Activated naive CD8-positive, alpha-beta T cell treated with anti-CD3 and anti-CD28 coated beads for 36 hours (primary cell): ENCODE results near the gene COL4A2. TPM values are rescaled to one million over a fixed set of nuclear protein-coding genes. Genes with fewer than 3 reads are reported as not detected.
"Not testable (repeated sequence)": the region's sequence is repeated elsewhere in the genome, so short reads cannot be mapped to it uniquely, and the experiment has no call there.

Experiments used
- DNase-seq: peaks from one replicate; pipeline ENCODE4 v3.0.0; 2021
- H3K27ac Mint-ChIP-seq: one replicate; pipeline ENCODE4 v1.8.0; 2022; ENCODE audit warnings: mild to moderate bottlenecking, moderate library complexity, mixed read lengths
- H3K27me3 Mint-ChIP-seq: one replicate; pipeline ENCODE4 v1.8.0; 2022; ENCODE audit warnings: mild to moderate bottlenecking, mixed read lengths
- H3K36me3 Mint-ChIP-seq: one replicate; pipeline ENCODE4 v1.8.0; 2021; ENCODE audit warnings: mild to moderate bottlenecking, mixed read lengths
- H3K4me1 Mint-ChIP-seq: one replicate; pipeline ENCODE4 v1.8.0; 2021; ENCODE audit warnings: mixed read lengths
- H3K4me3 Mint-ChIP-seq: one replicate; pipeline ENCODE4 v1.8.0; 2022; ENCODE audit warnings: mild to moderate bottlenecking, moderate library complexity, mixed read lengths
- H3K9me3 Mint-ChIP-seq: one replicate; pipeline ENCODE4 v1.8.0; 2022; ENCODE audit warnings: mixed read lengths
- total RNA-seq, 2 experiments: library from RNA; stranded (reverse); gene quantifications; one replicate each; pipeline ENCODE4 v1.2.3, GENCODE V29; 2021

The COL4A2 gene
- total RNA-seq, 2 experiments from 2014 or later: not detected

DNA sequence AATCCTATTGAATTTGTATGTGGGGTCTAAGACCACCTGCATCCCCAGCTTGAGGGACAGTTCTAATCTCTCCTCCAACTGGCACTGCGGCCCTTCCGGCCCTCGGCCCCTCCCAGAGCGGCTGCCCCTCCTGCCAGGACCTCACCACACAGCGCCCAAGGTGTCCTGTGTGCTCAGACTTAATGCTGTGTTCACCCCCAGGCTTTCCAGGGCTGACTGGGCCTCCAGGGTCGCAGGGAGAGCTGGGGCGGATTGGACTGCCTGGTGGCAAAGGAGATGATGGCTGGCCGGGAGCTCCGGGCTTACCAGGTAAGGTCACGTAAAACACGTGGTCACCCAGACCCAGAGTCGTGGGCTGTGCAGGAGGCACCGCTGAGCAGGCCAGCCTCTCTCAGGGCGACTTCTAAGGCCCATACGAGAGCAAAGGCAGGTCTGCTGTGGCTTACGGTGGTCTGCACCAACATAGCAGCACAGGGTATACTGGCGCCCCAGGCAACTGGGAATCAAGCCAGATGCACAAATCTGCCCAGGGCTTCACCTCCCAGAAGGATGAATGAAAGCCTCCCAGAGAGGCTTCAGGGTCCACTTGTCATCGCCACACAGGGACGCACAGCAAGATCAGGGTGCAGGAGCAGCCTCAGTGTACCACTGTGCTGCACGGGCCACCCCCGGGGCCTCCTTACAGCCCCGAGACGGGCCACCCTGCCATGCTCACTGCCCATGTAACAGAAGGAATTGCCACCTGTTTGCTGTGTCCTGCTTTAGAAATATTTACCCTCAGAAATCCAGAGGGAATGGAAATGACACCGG, 185.0 kb downstream of the COL4A2 start:
- peaks cover 4% of the 10 kb centered on the region for H3K27me3 Mint-ChIP-seq
- H3K27ac Mint-ChIP-seq: no peak overlapping the region
- H3K4me3 Mint-ChIP-seq: no peak overlapping the region
- no peak for DNase-seq
- no peaks in the 10 kb centered on the region for H3K36me3 Mint-ChIP-seq
- no peaks in the 10 kb centered on the region for H3K4me1 Mint-ChIP-seq
- H3K9me3 Mint-ChIP-seq: no peaks in the 10 kb centered on the region

DNA sequence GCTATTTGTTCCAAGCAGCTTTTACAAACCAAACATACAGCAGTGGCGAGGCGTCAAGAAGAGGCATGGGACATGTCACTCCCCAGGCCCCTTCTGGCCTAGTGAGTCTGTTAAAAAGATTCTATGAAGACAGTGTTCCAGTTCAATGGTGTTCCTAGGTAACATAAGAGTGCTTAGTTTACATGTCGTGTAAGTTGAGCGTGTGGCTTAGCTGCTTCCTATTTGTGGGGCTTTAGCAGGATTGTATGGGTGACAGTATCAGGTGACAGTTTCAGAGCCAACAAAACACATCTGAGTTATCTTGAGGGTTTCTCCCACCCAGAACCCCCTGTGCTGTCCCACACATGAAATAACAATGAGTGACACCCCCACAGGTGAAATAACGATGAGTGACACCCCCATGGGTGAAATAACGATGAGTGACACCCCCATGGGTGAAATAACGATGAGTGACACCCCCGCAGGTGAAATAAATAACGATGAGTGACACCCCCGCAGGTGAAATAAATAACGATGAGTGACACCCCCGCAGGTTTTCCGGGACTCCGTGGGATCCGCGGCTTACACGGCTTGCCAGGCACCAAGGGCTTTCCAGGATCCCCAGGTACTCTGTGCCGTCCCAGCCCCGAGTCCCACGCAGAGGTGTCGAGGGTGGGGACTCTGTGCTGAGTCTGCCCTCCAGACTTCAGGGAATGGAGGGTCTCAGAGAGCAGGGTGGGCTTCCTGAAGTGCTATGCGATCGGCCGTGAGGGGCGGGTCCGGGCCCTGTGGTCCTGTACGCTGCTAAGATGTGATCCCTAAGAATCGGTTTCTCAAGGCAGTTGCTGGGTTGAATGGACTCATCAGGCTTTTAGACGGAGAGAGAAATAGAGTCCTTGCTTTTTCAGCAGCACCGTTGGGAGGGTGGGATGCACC, 185.9 kb downstream of the COL4A2 start:
- DNase-seq: no peak
- Mint-ChIP-seq H3K9me3 (no peaks in the 10 kb centered on the region), H3K27ac (no peak overlapping the region), H3K27me3 (peaks cover 4% of the 10 kb centered on the region), H3K4me1 (no peaks in the 10 kb centered on the region), H3K4me3 (no peak overlapping the region), H3K36me3 (no peaks in the 10 kb centered on the region)

DNA sequence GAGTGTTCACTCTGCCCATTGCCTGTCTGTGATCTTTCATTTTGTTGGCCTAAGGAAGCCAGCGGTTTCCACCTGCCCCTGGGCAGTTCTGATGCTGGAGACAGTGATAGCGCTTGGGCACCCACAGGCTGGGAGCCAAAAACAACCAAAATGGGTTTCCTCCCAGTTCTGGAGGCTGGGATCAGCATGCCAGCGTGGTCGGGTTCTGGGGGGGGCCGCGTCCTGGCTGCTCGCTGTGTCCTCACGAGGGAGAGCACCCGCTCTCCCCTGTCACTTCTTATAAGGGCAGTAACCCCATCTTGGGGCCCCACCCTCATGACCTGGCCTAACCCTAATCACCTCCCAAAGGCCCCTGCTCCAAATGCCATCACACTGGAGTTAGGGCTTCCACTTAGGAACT, 186.5 kb downstream of the COL4A2 start:
- peaks cover 4% of the 10 kb centered on the region for H3K27me3 Mint-ChIP-seq
- H3K36me3 Mint-ChIP-seq: no peaks in the 10 kb centered on the region
- no peak overlapping the region for H3K27ac Mint-ChIP-seq
- no peak for DNase-seq
- no peaks in the 10 kb centered on the region for H3K9me3 Mint-ChIP-seq
- no peaks in the 10 kb centered on the region for H3K4me1 Mint-ChIP-seq
- no peak overlapping the region for H3K4me3 Mint-ChIP-seq

DNA sequence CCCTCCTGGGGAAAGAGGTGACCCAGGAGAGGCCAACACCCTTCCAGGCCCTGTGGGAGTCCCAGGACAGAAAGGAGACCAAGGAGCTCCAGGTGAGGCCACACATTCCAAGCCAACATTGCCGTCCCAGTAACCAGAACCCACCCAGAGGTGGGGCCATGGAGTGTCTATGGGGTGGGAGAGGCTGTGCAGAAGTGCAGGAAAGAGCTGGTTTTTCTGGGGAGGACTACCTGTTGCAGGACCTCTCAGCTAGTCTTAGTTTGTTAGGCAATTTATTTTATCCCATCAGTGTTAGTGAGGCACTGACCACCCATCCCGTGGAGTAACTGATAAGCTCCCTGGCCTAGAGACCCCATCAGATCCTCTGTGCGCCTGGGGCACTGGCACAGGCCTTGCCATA, 188.3 kb downstream of the COL4A2 start:
- Mint-ChIP-seq H3K4me1 (no peaks in the 10 kb centered on the region), H3K4me3 (no peak overlapping the region), H3K27ac (no peak overlapping the region), H3K27me3 (peaks cover 4% of the 10 kb centered on the region), H3K9me3 (peaks cover 3% of the 10 kb centered on the region), H3K36me3 (no peaks in the 10 kb centered on the region)
- DNase-seq: no peak

DNA sequence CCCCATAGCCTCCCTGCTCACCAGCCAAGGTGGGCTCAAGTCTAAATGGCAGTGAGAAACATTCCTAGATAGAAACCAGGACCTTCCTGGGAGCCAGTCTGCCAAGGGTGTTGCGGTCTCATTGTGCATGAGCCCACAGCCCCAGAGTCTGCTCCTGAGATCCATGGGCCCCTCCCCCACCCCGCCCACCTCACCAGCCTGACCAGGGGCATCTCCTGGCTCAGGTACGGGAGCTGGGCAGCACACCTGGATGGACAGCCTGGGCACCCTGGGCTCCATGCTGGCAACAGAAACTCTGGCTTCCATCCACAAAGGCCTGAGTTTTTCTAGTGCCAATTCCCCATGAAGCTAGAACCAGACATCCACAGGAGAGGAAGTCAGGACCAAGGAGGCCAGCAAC, 188.8 kb downstream of the COL4A2 start:
- peaks cover 4% of the 10 kb centered on the region for H3K27me3 Mint-ChIP-seq
- no peaks in the 10 kb centered on the region for H3K4me1 Mint-ChIP-seq
- no peak for DNase-seq
- peaks cover 3% of the 10 kb centered on the region for H3K9me3 Mint-ChIP-seq
- no peak overlapping the region for H3K4me3 Mint-ChIP-seq
- no peak overlapping the region for H3K27ac Mint-ChIP-seq
- no peaks in the 10 kb centered on the region for H3K36me3 Mint-ChIP-seq

DNA sequence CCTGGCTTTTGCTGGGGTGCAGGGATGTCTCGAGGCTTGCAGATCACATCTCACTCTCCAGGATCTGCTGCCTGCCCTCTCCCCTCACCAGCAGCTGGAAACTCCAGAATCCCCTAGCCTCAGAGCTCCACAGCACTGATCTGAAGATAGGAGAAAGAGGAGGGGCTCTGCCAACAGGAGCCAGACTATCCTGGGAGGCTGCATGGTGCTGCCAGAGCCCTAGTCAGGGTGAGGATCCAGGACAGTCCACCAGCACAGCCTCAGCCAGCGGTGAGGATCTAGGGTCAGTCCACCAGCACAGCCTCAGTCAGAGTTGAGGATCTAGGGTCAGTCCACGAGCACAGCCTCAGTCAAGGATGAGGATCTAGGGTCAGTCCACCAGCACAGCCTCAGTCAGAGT, 189.2 kb downstream of the COL4A2 start:
- Mint-ChIP-seq H3K4me1 (no peaks in the 10 kb centered on the region), H3K27ac (no peak overlapping the region), H3K27me3 (peaks cover 4% of the 10 kb centered on the region), H3K9me3 (peaks cover 3% of the 10 kb centered on the region), H3K36me3 (no peaks in the 10 kb centered on the region), H3K4me3 (no peak overlapping the region)
- DNase-seq: no peak

DNA sequence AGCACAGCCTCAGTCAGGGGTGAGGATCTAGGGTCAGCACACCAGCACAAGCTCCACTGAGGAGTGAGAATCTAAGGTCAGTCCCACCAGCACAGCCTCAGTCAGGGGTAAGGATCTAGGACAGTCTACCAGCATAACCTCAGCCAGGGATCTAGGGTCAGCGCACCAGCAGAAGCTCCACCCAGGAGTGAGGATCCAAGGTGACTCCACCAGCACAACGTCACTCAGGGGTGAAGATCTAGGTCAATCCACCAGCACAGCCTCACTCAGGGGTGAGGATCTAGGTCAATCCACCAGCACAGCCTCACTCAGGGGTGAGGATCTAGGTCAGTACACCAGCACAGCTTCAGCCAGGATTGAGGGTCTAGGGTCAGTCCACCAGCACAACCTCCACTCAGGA, 189.9 kb downstream of the COL4A2 start:
- no peaks in the 10 kb centered on the region for H3K4me1 Mint-ChIP-seq
- H3K9me3 Mint-ChIP-seq: peaks cover 3% of the 10 kb centered on the region
- no peak overlapping the region for H3K4me3 Mint-ChIP-seq

DNA sequence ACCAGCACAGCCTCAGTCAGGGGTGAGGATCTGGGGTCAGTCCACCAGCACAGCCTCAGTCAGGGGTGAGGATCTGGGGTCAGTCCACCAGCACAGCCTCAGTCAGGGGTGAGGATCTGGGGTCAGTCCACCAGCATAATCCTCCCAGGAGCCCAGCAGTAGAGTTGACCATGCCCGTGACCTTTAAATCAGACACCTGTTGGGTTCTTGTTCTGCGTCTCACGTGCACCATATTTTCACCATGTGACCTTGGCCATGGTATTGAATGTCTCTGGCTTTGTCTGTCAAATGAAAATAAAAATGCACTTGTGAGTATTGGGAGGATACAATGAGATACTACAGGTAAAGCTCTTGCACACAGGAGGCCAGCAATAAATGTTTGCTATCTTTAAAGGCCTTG, 190.8 kb downstream of the COL4A2 start:
- DNase-seq, H3K36me3 Mint-ChIP-seq, H3K27me3 Mint-ChIP-seq, H3K9me3 Mint-ChIP-seq, H3K4me1 Mint-ChIP-seq, H3K4me3 Mint-ChIP-seq, H3K27ac Mint-ChIP-seq: not testable (repeated sequence)

More for the DNA sequence above, 189.9 kb downstream of the COL4A2 start:
- H3K27ac Mint-ChIP-seq: no peak overlapping the region
- no peaks in the 10 kb centered on the region for H3K36me3 Mint-ChIP-seq
- no peak for DNase-seq
- H3K27me3 Mint-ChIP-seq: peaks cover 4% of the 10 kb centered on the region

DNA sequence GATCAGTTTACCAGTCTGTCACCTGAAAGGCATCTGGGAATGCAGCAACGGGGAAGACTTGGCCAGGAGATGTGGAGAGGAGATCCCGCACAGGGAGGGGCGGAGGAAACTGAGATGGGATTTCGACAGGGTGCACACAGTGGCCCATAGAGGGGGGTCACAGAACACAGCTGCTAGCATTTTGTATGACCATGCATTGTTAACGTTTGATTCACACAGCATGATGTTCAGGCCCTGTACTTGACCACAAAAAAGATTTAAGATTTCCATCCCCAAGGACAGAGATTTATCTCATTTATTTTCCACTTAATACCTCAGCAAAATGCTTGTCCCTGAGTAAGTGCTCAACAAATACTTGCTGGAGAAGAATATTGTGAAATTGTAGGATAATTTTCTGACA, 191.2 kb downstream of the COL4A2 start:
- Mint-ChIP-seq H3K27me3 (peaks cover 4% of the 10 kb centered on the region), H3K4me1 (no peaks in the 10 kb centered on the region), H3K4me3 (no peak overlapping the region), H3K36me3 (no peaks in the 10 kb centered on the region), H3K9me3 (peaks cover 3% of the 10 kb centered on the region), H3K27ac (no peak overlapping the region)
- no peak for DNase-seq

DNA sequence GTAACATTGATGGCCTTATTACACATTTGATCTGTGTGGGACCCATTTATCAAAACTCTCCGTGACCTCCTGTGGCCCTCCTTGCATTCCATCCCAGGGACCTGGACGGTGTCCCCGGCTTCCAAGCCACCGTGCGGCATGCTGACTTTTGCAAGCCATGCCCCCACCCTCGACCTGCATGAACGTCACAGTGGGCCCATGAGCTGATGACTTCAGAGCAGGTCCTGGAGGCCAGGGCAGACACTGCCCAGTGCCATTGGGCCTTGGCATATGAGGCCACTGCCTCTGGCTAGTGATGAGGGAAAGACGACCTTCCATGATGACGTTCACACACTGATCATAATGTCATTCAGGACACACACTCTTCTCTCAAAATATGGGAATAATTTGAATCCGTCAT, 191.7 kb downstream of the COL4A2 start:
- no peak overlapping the region for H3K4me3 Mint-ChIP-seq
- no peaks in the 10 kb centered on the region for H3K4me1 Mint-ChIP-seq
- H3K9me3 Mint-ChIP-seq: peaks cover 3% of the 10 kb centered on the region
- DNase-seq: no peak
- no peaks in the 10 kb centered on the region for H3K36me3 Mint-ChIP-seq
- H3K27me3 Mint-ChIP-seq: peaks cover 4% of the 10 kb centered on the region
- no peak overlapping the region for H3K27ac Mint-ChIP-seq

DNA sequence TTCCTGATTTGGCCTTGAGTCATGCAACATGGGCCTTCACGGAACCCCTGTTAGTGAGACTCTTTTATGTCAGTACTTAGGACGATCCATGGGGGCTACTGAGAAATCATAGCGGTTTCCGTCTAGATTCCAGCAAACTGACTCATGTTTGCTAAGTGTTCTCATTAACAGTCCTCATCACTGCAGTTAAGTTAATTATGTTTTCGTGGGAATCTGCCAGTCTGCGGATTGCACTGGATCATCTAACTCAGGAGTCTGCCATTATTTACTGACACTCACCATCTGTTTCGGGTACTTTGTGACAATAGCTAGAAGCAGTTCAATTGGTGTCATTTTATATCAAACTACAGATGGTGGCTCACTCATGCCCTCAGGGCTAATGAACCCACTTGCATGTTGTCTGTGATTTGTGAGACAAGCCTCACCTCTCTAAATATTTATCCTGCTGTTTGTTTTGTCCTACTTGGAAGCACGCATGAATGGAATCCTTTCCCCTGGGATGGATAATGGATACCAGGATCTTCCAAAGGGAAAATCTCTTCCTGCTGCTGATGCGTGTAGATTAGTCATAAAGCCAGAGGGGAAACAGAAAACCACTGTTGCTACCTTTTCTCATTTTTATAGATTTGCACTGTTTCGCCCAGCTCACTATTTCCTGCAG, 192.7 kb downstream of the COL4A2 start:
- peaks cover 3% of the 10 kb centered on the region for H3K9me3 Mint-ChIP-seq
- no peaks in the 10 kb centered on the region for H3K36me3 Mint-ChIP-seq
- no peak overlapping the region for H3K27ac Mint-ChIP-seq
- no peak overlapping the region for H3K4me3 Mint-ChIP-seq
- peaks cover 4% of the 10 kb centered on the region for H3K27me3 Mint-ChIP-seq
- no peak for DNase-seq
- H3K4me1 Mint-ChIP-seq: no peaks in the 10 kb centered on the region

DNA sequence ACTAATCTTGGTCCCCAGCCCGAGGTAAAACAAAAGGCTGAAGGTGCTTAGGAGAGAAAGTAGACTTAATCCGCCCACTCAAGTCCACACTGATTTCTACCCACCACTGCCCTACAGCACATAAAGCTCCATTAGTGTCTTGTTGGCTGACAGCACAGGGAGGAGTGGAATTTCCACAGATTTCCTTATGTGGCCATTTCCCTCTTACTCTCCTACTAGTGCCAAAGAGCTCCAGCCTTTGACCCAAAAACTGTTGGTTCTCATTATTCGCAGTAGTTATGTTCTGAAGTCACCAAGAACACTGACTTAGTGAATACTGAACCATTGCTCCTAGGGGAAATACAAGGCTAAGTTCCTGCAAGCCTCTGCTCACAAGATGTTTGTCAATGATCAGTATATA, 193.3 kb downstream of the COL4A2 start:
- Mint-ChIP-seq H3K27me3 (peaks cover 4% of the 10 kb centered on the region), H3K4me1 (no peaks in the 10 kb centered on the region), H3K9me3 (peaks cover 3% of the 10 kb centered on the region), H3K27ac (no peak overlapping the region), H3K36me3 (no peaks in the 10 kb centered on the region), H3K4me3 (no peak overlapping the region)
- DNase-seq: no peak

DNA sequence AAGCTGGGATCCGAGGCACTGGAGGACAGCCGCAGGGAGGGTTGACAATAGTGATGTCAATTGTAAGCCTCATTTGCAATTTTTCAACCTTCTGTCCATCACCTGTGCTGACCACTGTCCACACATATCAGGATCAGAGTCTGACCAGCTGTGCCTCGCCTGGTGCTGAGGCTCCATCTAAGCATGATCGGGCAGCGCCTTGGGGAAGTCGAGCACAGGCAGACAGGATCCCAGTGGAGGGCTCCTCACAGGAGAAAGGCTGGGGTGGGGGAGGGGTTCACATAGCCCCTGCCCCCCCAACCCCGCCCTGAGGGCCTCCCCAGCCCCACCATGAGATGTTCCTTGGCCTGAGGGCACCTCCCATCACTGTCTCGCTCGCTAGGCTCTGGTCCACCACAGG, 194.1 kb downstream of the COL4A2 start:
- Mint-ChIP-seq H3K4me3 (no peak overlapping the region), H3K4me1 (no peaks in the 10 kb centered on the region), H3K27ac (no peak overlapping the region), H3K36me3 (no peaks in the 10 kb centered on the region), H3K27me3 (peaks cover 4% of the 10 kb centered on the region), H3K9me3 (peaks cover 3% of the 10 kb centered on the region)
- no peak for DNase-seq

DNA sequence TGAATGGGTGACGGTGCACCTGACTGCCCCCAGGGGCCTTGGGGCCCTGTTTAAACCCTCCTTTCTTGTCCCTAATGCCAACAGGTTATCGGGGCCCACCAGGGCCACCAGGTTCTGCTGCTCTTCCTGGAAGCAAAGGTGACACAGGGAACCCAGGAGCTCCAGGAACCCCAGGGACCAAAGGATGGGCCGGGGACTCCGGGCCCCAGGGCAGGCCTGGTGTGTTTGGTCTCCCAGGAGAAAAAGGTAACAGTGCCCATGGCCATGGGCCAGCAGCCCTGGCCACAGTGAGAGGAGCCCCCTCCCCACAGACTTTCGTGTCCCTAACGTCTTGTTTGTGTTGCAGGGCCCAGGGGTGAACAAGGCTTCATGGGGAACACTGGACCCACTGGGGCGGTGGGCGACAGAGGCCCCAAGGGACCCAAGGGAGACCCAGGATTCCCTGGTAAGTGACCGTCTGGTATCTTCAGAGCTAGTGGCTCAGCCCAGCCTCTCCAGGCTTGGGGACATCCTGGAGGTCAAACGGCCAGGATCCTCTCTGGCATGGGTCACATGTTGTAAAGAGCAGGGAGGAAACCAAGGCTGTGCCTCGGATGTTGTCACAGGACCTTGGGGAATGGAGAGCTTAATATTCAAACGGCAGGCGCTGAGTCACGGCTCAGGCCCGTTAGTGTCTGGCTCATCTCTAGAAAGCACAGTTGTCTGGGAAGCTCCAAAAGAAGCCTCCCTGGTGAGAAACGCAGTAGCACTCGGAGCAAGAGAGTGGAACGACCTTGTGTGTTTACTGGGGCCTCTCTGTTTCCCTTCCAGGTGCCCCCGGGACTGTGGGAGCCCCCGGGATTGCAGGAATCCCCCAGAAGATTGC, 196.2 kb downstream of the COL4A2 start:
- Mint-ChIP-seq H3K27me3 (no peaks in the 10 kb centered on the region), H3K4me1 (no peaks in the 10 kb centered on the region), H3K36me3 (no peaks in the 10 kb centered on the region), H3K4me3 (no peak overlapping the region), H3K27ac (no peak overlapping the region), H3K9me3 (peaks cover 3% of the 10 kb centered on the region)
- DNase-seq: no peak
